Measurements from ENCODE around the gene SEMA4D.
A peak's percentile ranks its signal among the peaks of the same experiment; 100 is the strongest.

SEMA4D gene

GRCh38 chr9:89531766-89532165 is 33.9 kb upstream of the SEMA4D start:
- H3K4me3 ChIP-seq (ENCODE audit: low read depth, low read length), result no peak overlapping the region
- TF ChIP-seq POLR2A (IDR thresholded peaks at IDR 0.05; ENCODE audit: extremely low read depth, insufficient read length) (no peak), MYC (IDR thresholded peaks at IDR 0.05; ENCODE audit: low read depth, low read length) (no peak)
- TF ChIP-seq, protein P1, sequence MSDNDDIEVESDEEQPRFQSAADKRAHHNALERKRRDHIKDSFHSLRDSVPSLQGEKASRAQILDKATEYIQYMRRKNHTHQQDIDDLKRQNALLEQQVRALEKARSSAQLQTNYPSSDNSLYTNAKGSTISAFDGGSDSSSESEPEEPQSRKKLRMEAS (IDR thresholded peaks at IDR 0.05; ENCODE audit: low read depth, low read length), result no peak
- TF ChIP-seq, protein P2, sequence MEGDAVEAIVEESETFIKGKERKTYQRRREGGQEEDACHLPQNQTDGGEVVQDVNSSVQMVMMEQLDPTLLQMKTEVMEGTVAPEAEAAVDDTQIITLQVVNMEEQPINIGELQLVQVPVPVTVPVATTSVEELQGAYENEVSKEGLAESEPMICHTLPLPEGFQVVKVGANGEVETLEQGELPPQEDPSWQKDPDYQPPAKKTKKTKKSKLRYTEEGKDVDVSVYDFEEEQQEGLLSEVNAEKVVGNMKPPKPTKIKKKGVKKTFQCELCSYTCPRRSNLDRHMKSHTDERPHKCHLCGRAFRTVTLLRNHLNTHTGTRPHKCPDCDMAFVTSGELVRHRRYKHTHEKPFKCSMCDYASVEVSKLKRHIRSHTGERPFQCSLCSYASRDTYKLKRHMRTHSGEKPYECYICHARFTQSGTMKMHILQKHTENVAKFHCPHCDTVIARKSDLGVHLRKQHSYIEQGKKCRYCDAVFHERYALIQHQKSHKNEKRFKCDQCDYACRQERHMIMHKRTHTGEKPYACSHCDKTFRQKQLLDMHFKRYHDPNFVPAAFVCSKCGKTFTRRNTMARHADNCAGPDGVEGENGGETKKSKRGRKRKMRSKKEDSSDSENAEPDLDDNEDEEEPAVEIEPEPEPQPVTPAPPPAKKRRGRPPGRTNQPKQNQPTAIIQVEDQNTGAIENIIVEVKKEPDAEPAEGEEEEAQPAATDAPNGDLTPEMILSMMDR (IDR thresholded peaks at IDR 0.05; ENCODE audit: low read depth, low read length), result no peak
- DNase-seq (ENCODE audit: low read depth), result no peak

- DNase-seq (ENCODE audit: low read depth), result peak; percentile 34
- TF ChIP-seq, protein P2 (IDR thresholded peaks at IDR 0.05; ENCODE audit: low read depth, low read length), result no peak
- TF ChIP-seq, protein P1 (IDR thresholded peaks at IDR 0.05; ENCODE audit: low read depth, low read length), result no peak
- TF ChIP-seq MYC (IDR thresholded peaks at IDR 0.05; ENCODE audit: low read depth, low read length) (no peak), POLR2A (IDR thresholded peaks at IDR 0.05; ENCODE audit: extremely low read depth, insufficient read length) (no peak)
- no peak overlapping the region for H3K4me3 ChIP-seq (ENCODE audit: low read depth, low read length)
Measured at GRCh38 chr9:89530726-89531125, 32.8 kb upstream of the SEMA4D start.

- DNase-seq (ENCODE audit: low read depth), result peak; percentile 92
- 0 out of 2 replicates have a peak, but pooled peaks have one; percentile 7 for TF ChIP-seq MYC (IDR thresholded peaks at IDR 0.05; ENCODE audit: low read depth, low read length)
- TF ChIP-seq, protein P1 (IDR thresholded peaks at IDR 0.05; ENCODE audit: low read depth, low read length), result no peak
- no peak overlapping the region for H3K4me3 ChIP-seq (ENCODE audit: low read depth, low read length)
Measured at GRCh38 chr9:89529243-89530035, 31.5 kb upstream of the SEMA4D start.

DNA sequence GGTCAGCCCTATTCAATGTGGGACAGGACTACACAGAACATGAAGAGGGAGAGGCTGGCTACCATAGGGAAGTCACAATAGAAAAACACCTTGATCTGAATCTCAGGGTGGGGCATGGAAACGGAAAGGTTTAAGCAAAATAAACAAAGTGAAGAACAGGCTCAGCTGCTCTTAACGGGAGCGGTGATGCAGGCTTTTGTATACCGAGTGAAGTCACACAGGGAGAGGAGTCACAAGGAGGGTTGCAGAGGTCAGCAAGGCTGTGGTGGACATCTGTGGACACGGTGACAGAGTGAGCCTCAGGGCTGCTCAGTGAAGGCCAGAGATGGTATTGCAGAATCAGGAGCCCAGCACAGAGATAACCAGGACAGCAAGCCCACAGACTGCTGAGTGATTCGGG is 30.6 kb upstream of the SEMA4D start:
- TF ChIP-seq MYC (IDR thresholded peaks at IDR 0.05; ENCODE audit: low read depth, low read length) (no peak), POLR2A (IDR thresholded peaks at IDR 0.05; ENCODE audit: extremely low read depth, insufficient read length) (no peak)
- DNase-seq (ENCODE audit: low read depth), result no peak
- H3K4me3 ChIP-seq (ENCODE audit: low read depth, low read length), result no peak overlapping the region

GRCh38 chr9:89528131-89528530 is 30.2 kb upstream of the SEMA4D start:
- no peak overlapping the region for H3K4me3 ChIP-seq (ENCODE audit: low read depth, low read length)
- peak; percentile 59 for DNase-seq (ENCODE audit: low read depth)
- TF ChIP-seq, protein P1 (IDR thresholded peaks at IDR 0.05; ENCODE audit: low read depth, low read length), result no peak
- TF ChIP-seq MYC (IDR thresholded peaks at IDR 0.05; ENCODE audit: low read depth, low read length) (no peak), POLR2A (IDR thresholded peaks at IDR 0.05; ENCODE audit: extremely low read depth, insufficient read length) (no peak)
- TF ChIP-seq, protein P2 (IDR thresholded peaks at IDR 0.05; ENCODE audit: low read depth, low read length), result no peak

- H3K4me3 ChIP-seq (ENCODE audit: low read depth, low read length), result no peak overlapping the region
- DNase-seq (ENCODE audit: low read depth), result peak; percentile 85
- no peak for TF ChIP-seq MYC (IDR thresholded peaks at IDR 0.05; ENCODE audit: low read depth, low read length)
- no peak for TF ChIP-seq POLR2A (IDR thresholded peaks at IDR 0.05; ENCODE audit: extremely low read depth, insufficient read length)
- TF ChIP-seq, protein P1 (IDR thresholded peaks at IDR 0.05; ENCODE audit: low read depth, low read length), result no peak
- TF ChIP-seq, protein P2 (IDR thresholded peaks at IDR 0.05; ENCODE audit: low read depth, low read length), result no peak
Measured at GRCh38 chr9:89527084-89527483, 29.2 kb upstream of the SEMA4D start.

Measured in NB4 (cell line).